NCI-H524 treated with DMSO at 0.1 percent for 48 hours (cell line): Measurements from ENCODE around the gene DGKA.
A peak's percentile ranks its signal among the peaks of the same experiment; 100 is the strongest.
"Not testable (repeated sequence)": the region's sequence is repeated elsewhere in the genome, so short reads cannot be mapped to it uniquely, and the experiment has no call there.

Experiments
- DNase-seq: peaks from one replicate; lab custom pipeline; 2025; lab: John Stamatoyannopoulos, UW

DGKA gene

GRCh38 chr12:55969356-55969755 is 38.4 kb downstream of the DGKA start:
- DNase-seq = no peak

- DNase-seq = no peak
Measured at GRCh38 chr12:55970775-55971174, 39.8 kb downstream of the DGKA start.

GRCh38 chr12:55972042-55972441 is 41.1 kb downstream of the DGKA start:
- no peak for DNase-seq

GRCh38 chr12:55972456-55972855 is 41.5 kb downstream of the DGKA start:
- DNase-seq = no peak

- DNase-seq = no peak
Measured at GRCh38 chr12:55972911-55973598, 42.1 kb downstream of the DGKA start.

GRCh38 chr12:55973599-55974307 is 42.8 kb downstream of the DGKA start, which contains the start of gene RAB5B:
Gene RAB5B (plus strand): TSS chr12:55974078. CDS start chr12:55986961, 12,883 bp downstream.
- DNase-seq = peak; percentile 99

GRCh38 chr12:55974308-55974730 is 43.4 kb downstream of the DGKA start:
- DNase-seq = no peak

GRCh38 chr12:55978393-55978792 is 47.4 kb downstream of the DGKA start:
- no peak for DNase-seq

- no peak for DNase-seq
Measured at GRCh38 chr12:55979069-55979468, 48.1 kb downstream of the DGKA start.

GRCh38 chr12:55981882-55982281 is 50.9 kb downstream of the DGKA start:
- DNase-seq = not testable (repeated sequence)

GRCh38 chr12:55982319-55982936 is 51.5 kb downstream of the DGKA start:
- DNase-seq = no peak

GRCh38 chr12:55983232-55983842 is 52.4 kb downstream of the DGKA start:
- DNase-seq = no peak

GRCh38 chr12:55984861-55985260 is 53.9 kb downstream of the DGKA start:
- DNase-seq = no peak

- no peak for DNase-seq
Measured at GRCh38 chr12:55985341-55985740, 54.4 kb downstream of the DGKA start.

GRCh38 chr12:55985976-55986375 is 55.0 kb downstream of the DGKA start:
- not testable (repeated sequence) for DNase-seq

GRCh38 chr12:55991110-55991509 is 60.1 kb downstream of the DGKA start:
- no peak for DNase-seq

- no peak for DNase-seq
Measured at GRCh38 chr12:55993230-55993853, 62.4 kb downstream of the DGKA start.

- DNase-seq = no peak
Measured at GRCh38 chr12:55995366-55995765, 64.4 kb downstream of the DGKA start.

- no peak for DNase-seq
Measured at GRCh38 chr12:55996201-55996714, 65.3 kb downstream of the DGKA start.

GRCh38 chr12:55996715-55997534 is 66.0 kb downstream of the DGKA start, which contains the start of gene SUOX:
Gene SUOX (plus strand): TSS chr12:55997276. CDS start chr12:56002222, 4,946 bp downstream.
- DNase-seq = peak; percentile 56

- no peak for DNase-seq
Measured at GRCh38 chr12:55997535-55997859, 66.5 kb downstream of the DGKA start.
